Astrocyte of the cerebellum (primary cell): Measurements from ENCODE around the gene UTS2B.

Experiments used
- DNase-seq: peaks from one replicate; pipeline ENCODE4 v3.0.0-alpha.2; 2011; ENCODE audit warnings: low read depth
- H3K4me3 ChIP-seq: 2 replicates; pipeline ENCODE4 v1.5.1; 2011; ENCODE audit warnings: mild to moderate bottlenecking, low read depth, low read length, moderate library complexity
- CTCF ChIP-seq: IDR thresholded peaks from 2 replicates; pipeline ENCODE4 v1.5.1; 2012; ENCODE audit warnings: low read length, low read depth, moderate library complexity, mild to moderate bottlenecking; ENCODE audit errors: missing control alignments
- in situ Hi-C: cut with HindIII; loops from 2 replicates; pipeline ENCODE4 v1.10.0; 2017; ENCODE audit warnings: low sequenced_read_pairs

The UTS2B gene

GRCh38 chr3:191296041-191296541 lies 34.2 kb downstream of the UTS2B start:
- no peak for DNase-seq
- H3K4me3 ChIP-seq: no peak overlapping the region
- in situ Hi-C loops: no loop called here
- no peak for TF ChIP-seq CTCF

- H3K4me3 ChIP-seq: no peak overlapping the region
- no peak for TF ChIP-seq CTCF
- no peak for DNase-seq
- in situ Hi-C loops: no loop called here
These were observed 36.0 kb downstream of the UTS2B start for GRCh38 chr3:191294291-191294690.

DNA sequence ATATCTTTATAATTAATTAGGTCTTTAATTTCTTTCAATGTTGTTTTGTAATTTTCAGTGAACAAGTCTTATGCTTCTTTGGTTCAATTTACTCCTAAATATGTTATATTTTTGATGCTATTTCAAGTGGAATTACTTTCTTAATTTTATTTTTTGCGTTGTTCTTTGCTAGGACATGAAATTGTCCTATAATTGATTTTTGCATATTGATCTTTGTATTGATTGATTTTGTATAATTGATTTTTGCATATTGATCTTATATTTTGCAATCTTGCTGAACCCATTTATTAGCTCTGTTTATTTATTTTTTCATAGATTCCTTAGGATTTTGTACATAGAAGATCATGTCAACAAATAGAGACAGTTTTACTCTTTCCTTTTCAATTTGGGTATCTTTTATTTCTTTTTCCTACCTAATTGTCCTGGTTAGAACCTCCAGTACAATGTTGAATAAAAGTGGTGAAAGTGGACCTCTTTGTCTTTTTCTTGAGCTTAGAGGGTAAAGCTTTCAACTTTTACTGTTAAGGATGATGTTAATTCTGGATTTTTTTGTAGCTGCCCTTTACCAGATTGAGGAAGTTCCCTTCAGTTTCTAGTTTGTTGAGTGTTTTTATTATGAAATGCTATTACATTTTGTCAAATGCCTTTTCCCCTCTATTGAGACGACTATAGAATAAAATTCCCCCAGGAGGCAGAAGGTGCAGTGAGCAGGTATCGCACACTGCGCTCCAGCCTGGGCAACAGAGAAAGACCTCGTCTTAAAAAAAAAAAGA lies 37.9 kb downstream of the UTS2B start:
- no peak for TF ChIP-seq CTCF
- DNase-seq: no peak
- H3K4me3 ChIP-seq: no peak overlapping the region
- in situ Hi-C loops: no loop called here

- no peak overlapping the region for H3K4me3 ChIP-seq
- DNase-seq: no peak
- no peak for TF ChIP-seq CTCF
- in situ Hi-C loops: no loop called here
These were observed 39.9 kb downstream of the UTS2B start for GRCh38 chr3:191290311-191291025.

DNA sequence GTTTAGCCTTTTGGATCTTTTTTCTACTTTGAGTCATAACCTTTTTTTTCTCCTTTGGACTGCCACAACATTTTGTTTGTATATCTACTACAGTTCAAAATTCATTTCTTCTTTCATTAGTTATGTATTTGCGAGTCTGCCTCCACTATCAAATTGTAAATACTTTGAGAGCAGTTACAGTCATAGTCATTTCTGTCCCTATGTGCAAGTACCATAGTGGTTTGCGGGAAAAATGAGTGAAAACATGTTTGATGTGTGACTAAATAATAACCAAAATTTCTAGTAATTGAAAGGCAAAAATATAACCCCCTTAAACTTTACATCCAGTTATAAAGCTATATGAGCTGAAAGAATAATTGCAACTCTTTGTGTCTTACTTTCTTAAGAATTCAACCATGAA lies 46.9 kb downstream of the UTS2B start:
- no peak for DNase-seq
- TF ChIP-seq CTCF: no peak
- H3K4me3 ChIP-seq: no peak overlapping the region
- in situ Hi-C loops: no loop called here

- no peak for DNase-seq
- no peak overlapping the region for H3K4me3 ChIP-seq
- in situ Hi-C loops: no loop called here
- no peak for TF ChIP-seq CTCF
These were observed 47.8 kb downstream of the UTS2B start for GRCh38 chr3:191282251-191283185.
